IMR-90 (cell line): Measurements from ENCODE around the gene EXOC3L4. TPM values are rescaled to one million over a fixed set of nuclear protein-coding genes. Genes with fewer than 3 reads are reported as not detected.

ENCODE experiments used
- ATAC-seq: fragments of 200-7000 bp; cut with Tn5 transposase; 2 replicates; pipeline ENCODE4 v1.9.1; 2020; ENCODE audit warnings: low read depth, mild to moderate bottlenecking, moderate library complexity
- BruUV-seq: library from RNA; stranded (reverse); fragments of 400-500 nt; replicated peaks from 2 replicates; lab custom pipeline; 2021; lab: Mats Ljungman, UMichigan
- CTCF ChIA-PET: fragments of 300-600 bp; formaldehyde crosslinking; extraction: SDS; loops from one replicate; lab custom pipeline; 2021; ENCODE audit warnings: antibody characterized with exemption; lab: Yijun Ruan, JAX
- POLR2A ChIA-PET: fragments of 300-600 bp; sonication (Branson Sonifier 250); formaldehyde crosslinking; loops from one replicate; lab custom pipeline; 2022; ENCODE audit warnings: antibody characterized with exemption; ENCODE audit not compliant: unreplicated experiment; lab: Charles Lee
- DNase-seq: peaks from one replicate; pipeline ENCODE4 v3.0.0; 2013
- H2AFZ ChIP-seq: replicated peaks from 2 replicates; pipeline ENCODE3; 2013; ENCODE audit warnings: low read length, mild to moderate bottlenecking; ENCODE audit not compliant: poor library complexity
- H2AK5ac ChIP-seq: 2 replicates; pipeline ENCODE4 v1.6.1; 2013; ENCODE audit warnings: low read depth, low read length, inconsistent platforms
- H2AK9ac ChIP-seq: replicated peaks from 2 replicates; pipeline ENCODE3; 2013; ENCODE audit warnings: mild to moderate bottlenecking, low read depth, low read length, moderate library complexity; ENCODE audit not compliant: poor library complexity
- H2BK120ac ChIP-seq: 2 replicates; pipeline ENCODE4 v1.6.1; 2013; ENCODE audit warnings: low read depth, low read length, inconsistent platforms
- H2BK15ac ChIP-seq: 3 replicates; pipeline ENCODE4 v1.6.1; 2013; ENCODE audit warnings: low read depth, low read length, inconsistent platforms
- H2BK20ac ChIP-seq: 2 replicates; pipeline ENCODE4 v1.6.1; 2013; ENCODE audit warnings: low read depth, mild to moderate bottlenecking, inconsistent platforms, low read length, moderate library complexity
- H2BK5ac ChIP-seq: 2 replicates; pipeline ENCODE4 v1.6.1; 2013; ENCODE audit warnings: mild to moderate bottlenecking, low read depth, low read length, inconsistent platforms; ENCODE audit not compliant: poor library complexity, severe bottlenecking
- H3K14ac ChIP-seq: replicated peaks from 2 replicates; pipeline ENCODE4 v1.6.1; 2013; ENCODE audit warnings: low read depth, low read length, inconsistent platforms
- H3K18ac ChIP-seq: 2 replicates; pipeline ENCODE4 v1.6.1; 2013; ENCODE audit warnings: low read depth, low read length, control low read depth
- H3K23ac ChIP-seq: 2 replicates; pipeline ENCODE4 v1.6.1; 2013; ENCODE audit warnings: low read depth, low read length, inconsistent platforms
- H3K27ac ChIP-seq: 2 replicates; pipeline ENCODE4 v1.5.1; 2013; ENCODE audit warnings: mild to moderate bottlenecking, control low read depth, low read length; ENCODE audit not compliant: insufficient read depth
- H3K27me3 ChIP-seq: 2 replicates; pipeline ENCODE4 v1.6.1; 2013; ENCODE audit warnings: low read length; ENCODE audit not compliant: control insufficient read depth, insufficient read depth
- H3K36me3 ChIP-seq: 2 replicates; pipeline ENCODE4 v1.6.1; 2013; ENCODE audit warnings: low read length, mixed read lengths; ENCODE audit not compliant: control insufficient read depth, insufficient read depth
- H3K4ac ChIP-seq: 2 replicates; pipeline ENCODE4 v1.6.1; 2013; ENCODE audit warnings: low read depth, low read length, inconsistent platforms
- H3K4me1 ChIP-seq: 2 replicates; pipeline ENCODE4 v1.6.1; 2013; ENCODE audit warnings: low read length, mixed read lengths; ENCODE audit not compliant: control insufficient read depth, insufficient read depth
- H3K4me2 ChIP-seq: 2 replicates; pipeline ENCODE4 v1.6.1; 2013; ENCODE audit warnings: low read depth, mild to moderate bottlenecking, control low read depth, low read length, moderate library complexity
- H3K4me3 ChIP-seq: 2 replicates; pipeline ENCODE4 v1.5.1; 2013; ENCODE audit warnings: low read depth, mild to moderate bottlenecking, control low read depth, low read length, moderate library complexity; ENCODE audit not compliant: insufficient read depth
- H3K56ac ChIP-seq: 2 replicates; pipeline ENCODE4 v1.6.1; 2013; ENCODE audit warnings: low read length, inconsistent platforms; ENCODE audit not compliant: insufficient read depth; ENCODE audit errors: extremely low read depth
- H3K79me1 ChIP-seq, 2 experiments: 2 replicates each; pipeline ENCODE4 v1.6.1; 2013; ENCODE audit warnings: low read length in 2 of 2, inconsistent platforms in 1 of 2, low read depth in 1 of 2
- H3K9ac ChIP-seq: 2 replicates; pipeline ENCODE4 v1.6.1; 2013; ENCODE audit warnings: low read depth, low read length, control low read depth
- H3K9me1 ChIP-seq: 2 replicates; pipeline ENCODE4 v1.6.1; 2013; ENCODE audit warnings: low read length, inconsistent platforms; ENCODE audit not compliant: insufficient read depth
- H3K9me3 ChIP-seq: 2 replicates; pipeline ENCODE4 v1.6.1; 2013; ENCODE audit warnings: low read length; ENCODE audit not compliant: control insufficient read depth, insufficient read depth
- H4K20me1 ChIP-seq: 2 replicates; pipeline ENCODE4 v1.6.1; 2013; ENCODE audit warnings: low read length, inconsistent platforms; ENCODE audit not compliant: insufficient read depth
- H4K5ac ChIP-seq: 2 replicates; pipeline ENCODE4 v1.6.1; 2013; ENCODE audit warnings: mild to moderate bottlenecking, low read depth, low read length, control low read depth
- H4K8ac ChIP-seq, 2 experiments: 2 replicates each; pipeline ENCODE4 v1.6.1; 2013; ENCODE audit warnings: low read depth in 2 of 2, low read length in 2 of 2, control low read depth in 1 of 2, inconsistent platforms in 1 of 2
- H4K91ac ChIP-seq: 2 replicates; pipeline ENCODE4 v1.6.1; 2013; ENCODE audit warnings: low read depth, low read length, inconsistent platforms; ENCODE audit not compliant: insufficient read depth
- BHLHE40 ChIP-seq: fragments of 150-350 bp; IDR thresholded peaks from 2 replicates; pipeline ENCODE4 v1.6.1; 2016; ENCODE audit warnings: mild to moderate bottlenecking, low read depth, low read length
- CEBPB ChIP-seq: IDR thresholded peaks from 2 replicates; pipeline ENCODE4 v1.6.1; 2012; ENCODE audit warnings: low read depth, low read length, improper control_type of control experiment
- CHD1 ChIP-seq: IDR thresholded peaks from 2 replicates; pipeline ENCODE4 v1.6.1; 2012; ENCODE audit warnings: low read depth, low read length, improper control_type of control experiment
- FOS ChIP-seq: fragments of 150-350 bp; IDR thresholded peaks from 2 replicates; pipeline ENCODE4 v1.6.1; 2016; ENCODE audit warnings: low read depth, low read length
- MXI1 ChIP-seq: IDR thresholded peaks from 2 replicates; pipeline ENCODE4 v1.6.1; 2012; ENCODE audit warnings: low read depth, mild to moderate bottlenecking, low read length, moderate library complexity, borderline replicate concordance
- NFE2L2 ChIP-seq: fragments of 150-350 bp; IDR thresholded peaks from 2 replicates; pipeline ENCODE4 v1.6.1; 2016; ENCODE audit warnings: low read depth, mild to moderate bottlenecking, low read length
- RAD21 ChIP-seq: IDR thresholded peaks from 2 replicates; pipeline ENCODE4 v1.6.1; 2012; ENCODE audit warnings: low read length, improper control_type of control experiment
- RCOR1 ChIP-seq: IDR thresholded peaks from 2 replicates; pipeline ENCODE4 v1.6.1; 2012; ENCODE audit warnings: mild to moderate bottlenecking, low read length, improper control_type of control experiment; ENCODE audit not compliant: insufficient replicate concordance
- RFX5 ChIP-seq: IDR thresholded peaks from 2 replicates; pipeline ENCODE4 v1.8.0; 2012; ENCODE audit warnings: low read depth, mild to moderate bottlenecking, low read length, moderate library complexity
- whole genome bisulfite sequencing, 2 experiments: methylation state at CpG; one replicate each; pipeline versions ENCODE4 v1.1.5 to v1.1.7; 2013; ENCODE audit warnings: missing lambda C conversion rate in 2 of 2; ENCODE audit not compliant: insufficient read length in 1 of 2; ENCODE audit errors: extremely low coverage in 2 of 2; 5-methylcytosine and 5-hydroxymethylcytosine counted together
- dilution Hi-C: fragments of 300-500 bp; cut with HindIII; formaldehyde crosslinking; loops from one replicate; pipeline ENCODE4 v1.14.3; 2018; ENCODE audit warnings: low sequenced_read_pairs; ENCODE audit not compliant: unreplicated experiment
- in situ Hi-C: fragments of 300-500 bp; cut with MboI; formaldehyde crosslinking; loops from 3 replicates; pipeline ENCODE4 v1.14.3; 2019; ENCODE audit warnings: low sequenced_read_pairs, inconsistent platforms, mixed read lengths
- intact Hi-C: fragments of 100-400 bp; cut with micrococcal nuclease; formaldehyde crosslinking; loops from 2 replicates; pipeline ENCODE4 v1.10.0; 2022
- polyA plus RNA-seq, 3 experiments: library from polyadenylated mRNA; depleted of rRNA; stranded (reverse); fragments of >200 nt; gene quantifications; 2 replicates each; pipeline ENCODE4 v1.2.3, GENCODE V29; 2012; ENCODE audit warnings: low replicate concordance in 1 of 3
- total RNA-seq: library from RNA; depleted of rRNA; stranded (reverse); fragments of >200 nt; gene quantifications from 2 replicates; pipeline ENCODE4 v1.2.3, GENCODE V29; 2012
- TF ChIP-seq, protein P1 (sequence below): conservative IDR thresholded peaks from 2 replicates; pipeline ENCODE4 v1.5.1; 2012; ENCODE audit warnings: mild to moderate bottlenecking, low read depth, low read length, improper control_type of control experiment
- TF ChIP-seq, protein P2 (sequence below): fragments of 150-350 bp; IDR thresholded peaks from 2 replicates; pipeline ENCODE4 v1.6.1; 2017; ENCODE audit warnings: mild to moderate bottlenecking, antibody characterized with exemption, low read length, low read depth

Gene EXOC3L4
- total and polyA plus RNA-seq, 2 of the 4 experiments (the other 2 are of a cell fraction), result not detected

DNA sequence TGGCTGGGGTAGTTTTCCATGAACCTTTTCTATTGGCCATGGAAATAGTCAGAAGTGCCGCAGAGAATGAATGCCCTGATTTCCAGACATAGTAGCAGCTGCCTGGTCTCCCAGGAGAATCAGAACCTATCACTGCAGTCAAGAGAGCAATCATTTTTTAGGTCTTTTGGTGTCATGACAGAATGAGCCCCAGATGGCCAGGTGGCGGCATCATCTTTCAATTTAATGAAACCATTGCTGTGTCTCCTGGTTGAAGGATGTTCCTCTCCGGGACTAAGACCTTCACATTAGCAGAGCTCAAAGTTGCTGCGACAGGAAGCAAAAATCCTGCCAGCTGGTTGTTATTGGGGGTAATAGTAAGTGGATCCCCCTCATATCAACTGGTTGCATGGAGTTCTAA, 47.5 kb downstream of the EXOC3L4 start:
- H4K20me1 ChIP-seq, result no peaks in the 10 kb centered on the region
- no peak overlapping the region for H4K8ac ChIP-seq
- no peak for ATAC-seq
- intact Hi-C loops, result loop anchor here (5.0 kb wide), 1 partner anchor 45 kb away; no protein-coding TSS in a partner anchor
- no peaks in the 10 kb centered on the region for H3K79me1 ChIP-seq
- no peak overlapping the region for H3K23ac ChIP-seq
- no peak overlapping the region for H4K5ac ChIP-seq
- no peak overlapping the region for H4K91ac ChIP-seq
- no peak overlapping the region; the same call in 1 of the 2 replicates for H3K4ac ChIP-seq
- no peaks in the 10 kb centered on the region for H3K9me3 ChIP-seq
- peaks cover 8% of the 10 kb centered on the region for H3K9me1 ChIP-seq
- no peak for DNase-seq
- no peak overlapping the region for H3K18ac ChIP-seq
- no CpG with 5 or more reads among the region's 4 CpGs for WGBS, 2 experiments
- no peak overlapping the region for H2BK5ac ChIP-seq
- no peak overlapping the region for H3K9ac ChIP-seq
- CTCF ChIA-PET, result interaction anchor here (1.5 kb wide), 1 partner anchor 37 kb away, joined by 7 read pairs; no protein-coding TSS in a partner anchor
- H3K36me3 ChIP-seq, result no peaks in the 10 kb centered on the region
- H3K14ac ChIP-seq, result no peak overlapping the region
- TF ChIP-seq RAD21, result no peak
- TF ChIP-seq, protein P1, sequence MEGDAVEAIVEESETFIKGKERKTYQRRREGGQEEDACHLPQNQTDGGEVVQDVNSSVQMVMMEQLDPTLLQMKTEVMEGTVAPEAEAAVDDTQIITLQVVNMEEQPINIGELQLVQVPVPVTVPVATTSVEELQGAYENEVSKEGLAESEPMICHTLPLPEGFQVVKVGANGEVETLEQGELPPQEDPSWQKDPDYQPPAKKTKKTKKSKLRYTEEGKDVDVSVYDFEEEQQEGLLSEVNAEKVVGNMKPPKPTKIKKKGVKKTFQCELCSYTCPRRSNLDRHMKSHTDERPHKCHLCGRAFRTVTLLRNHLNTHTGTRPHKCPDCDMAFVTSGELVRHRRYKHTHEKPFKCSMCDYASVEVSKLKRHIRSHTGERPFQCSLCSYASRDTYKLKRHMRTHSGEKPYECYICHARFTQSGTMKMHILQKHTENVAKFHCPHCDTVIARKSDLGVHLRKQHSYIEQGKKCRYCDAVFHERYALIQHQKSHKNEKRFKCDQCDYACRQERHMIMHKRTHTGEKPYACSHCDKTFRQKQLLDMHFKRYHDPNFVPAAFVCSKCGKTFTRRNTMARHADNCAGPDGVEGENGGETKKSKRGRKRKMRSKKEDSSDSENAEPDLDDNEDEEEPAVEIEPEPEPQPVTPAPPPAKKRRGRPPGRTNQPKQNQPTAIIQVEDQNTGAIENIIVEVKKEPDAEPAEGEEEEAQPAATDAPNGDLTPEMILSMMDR, result no peak
- no peak for TF ChIP-seq RFX5
- no peak for TF ChIP-seq RCOR1
- no peak for TF ChIP-seq BHLHE40
- TF ChIP-seq MXI1, result no peak
- no peak for TF ChIP-seq FOS
- TF ChIP-seq, protein P2, sequence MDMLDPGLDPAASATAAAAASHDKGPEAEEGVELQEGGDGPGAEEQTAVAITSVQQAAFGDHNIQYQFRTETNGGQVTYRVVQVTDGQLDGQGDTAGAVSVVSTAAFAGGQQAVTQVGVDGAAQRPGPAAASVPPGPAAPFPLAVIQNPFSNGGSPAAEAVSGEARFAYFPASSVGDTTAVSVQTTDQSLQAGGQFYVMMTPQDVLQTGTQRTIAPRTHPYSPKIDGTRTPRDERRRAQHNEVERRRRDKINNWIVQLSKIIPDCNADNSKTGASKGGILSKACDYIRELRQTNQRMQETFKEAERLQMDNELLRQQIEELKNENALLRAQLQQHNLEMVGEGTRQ, result no peak
- TF ChIP-seq NFE2L2, result no peak
- TF ChIP-seq CHD1, result no peak
- TF ChIP-seq CEBPB, result no peak
- H3K27ac ChIP-seq, result no peak overlapping the region
- peaks cover 8% of the 10 kb centered on the region for H3K4me1 ChIP-seq
- no TSS peak for BruUV-seq
- no peak overlapping the region for H3K4me3 ChIP-seq
- no peak overlapping the region for H2AK5ac ChIP-seq
- no peak overlapping the region for H3K4me2 ChIP-seq
- H3K27me3 ChIP-seq, result peaks cover 7% of the 10 kb centered on the region; the same call in 1 of the 2 replicates
- no peak overlapping the region for H2AK9ac ChIP-seq
- H2AFZ ChIP-seq, result no peak overlapping the region
- in situ Hi-C loops, result no loop called here
- H2BK20ac ChIP-seq, result peak overlapping the region; percentile 44
- dilution Hi-C loops, result no loop called here
- 0 out of 3 replicates have a peak overlapping the region, but pooled peaks have one; percentile 14 for H2BK15ac ChIP-seq
- peak overlapping the region; percentile 13; the same call in 1 of the 2 replicates for H2BK120ac ChIP-seq
- POLR2A ChIA-PET, result interaction anchor here (0.5 kb wide), 1 partner anchor 43 kb away, joined by 4 read pairs; no protein-coding TSS in a partner anchor
- no peak overlapping the region for H3K56ac ChIP-seq
